Lower leg skin (tissue), 3 donors: ENCODE measurements around the gene KAT6B.

ENCODE experiments used
- POLR2A ChIP-seq, 2 donors: fragments of 450-650 bp; IDR thresholded peaks; one replicate each; pipeline ENCODE4 v1.6.1; 2016 to 2017; ENCODE audit warnings: antibody characterized with exemption in 2 of 2, mild to moderate bottlenecking in 1 of 2, moderate library complexity in 1 of 2
- TF ChIP-seq, protein P1 (sequence below), 3 donors: fragments of 450-650 bp; IDR thresholded peaks; one replicate each; pipeline ENCODE4 v1.5.1; 2016; ENCODE audit warnings: antibody characterized with exemption in 3 of 3, mild to moderate bottlenecking in 3 of 3, moderate library complexity in 2 of 3

DNA sequence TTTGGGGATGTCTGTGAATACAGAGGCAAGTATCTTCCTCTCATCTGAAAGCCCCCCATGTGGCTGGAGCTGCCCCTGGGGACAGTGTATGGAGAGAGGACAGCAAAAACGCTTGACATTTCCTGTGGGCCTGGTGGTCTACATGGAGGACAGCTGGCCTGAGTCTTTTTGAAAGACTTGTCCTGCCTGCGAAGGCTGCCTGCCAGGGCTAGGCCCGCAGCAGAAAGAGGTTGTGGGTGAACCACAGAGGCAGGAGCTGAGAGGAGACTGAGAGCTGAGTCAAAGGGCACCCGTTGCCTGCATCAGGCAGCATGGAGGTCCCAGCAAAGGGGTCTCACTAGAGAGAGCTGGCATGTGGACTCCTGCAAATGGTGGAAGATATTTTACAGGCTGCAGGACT is 66.4 kb downstream of the KAT6B start:
- TF ChIP-seq, protein P1, sequence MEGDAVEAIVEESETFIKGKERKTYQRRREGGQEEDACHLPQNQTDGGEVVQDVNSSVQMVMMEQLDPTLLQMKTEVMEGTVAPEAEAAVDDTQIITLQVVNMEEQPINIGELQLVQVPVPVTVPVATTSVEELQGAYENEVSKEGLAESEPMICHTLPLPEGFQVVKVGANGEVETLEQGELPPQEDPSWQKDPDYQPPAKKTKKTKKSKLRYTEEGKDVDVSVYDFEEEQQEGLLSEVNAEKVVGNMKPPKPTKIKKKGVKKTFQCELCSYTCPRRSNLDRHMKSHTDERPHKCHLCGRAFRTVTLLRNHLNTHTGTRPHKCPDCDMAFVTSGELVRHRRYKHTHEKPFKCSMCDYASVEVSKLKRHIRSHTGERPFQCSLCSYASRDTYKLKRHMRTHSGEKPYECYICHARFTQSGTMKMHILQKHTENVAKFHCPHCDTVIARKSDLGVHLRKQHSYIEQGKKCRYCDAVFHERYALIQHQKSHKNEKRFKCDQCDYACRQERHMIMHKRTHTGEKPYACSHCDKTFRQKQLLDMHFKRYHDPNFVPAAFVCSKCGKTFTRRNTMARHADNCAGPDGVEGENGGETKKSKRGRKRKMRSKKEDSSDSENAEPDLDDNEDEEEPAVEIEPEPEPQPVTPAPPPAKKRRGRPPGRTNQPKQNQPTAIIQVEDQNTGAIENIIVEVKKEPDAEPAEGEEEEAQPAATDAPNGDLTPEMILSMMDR (IDR thresholded peaks at IDR 0.05): no peak
- TF ChIP-seq POLR2A (IDR thresholded peaks at IDR 0.05): no peak
